ENCODE results near the gene HNRNPA3.

GRCh38 chr2:177260379-177260778 is 47.8 kb downstream of the HNRNPA3 start:
- TF ChIP-seq CTCF (IDR thresholded peaks at IDR 0.05), result no peak
- no peak for TF ChIP-seq ZBTB33 (IDR thresholded peaks at IDR 0.05; ENCODE audit: borderline replicate concordance, low read depth)
- no peak for TF ChIP-seq RCOR1 (IDR thresholded peaks at IDR 0.05; ENCODE audit: low read length)
- no peak for TF ChIP-seq FOSL2 (IDR thresholded peaks at IDR 0.05; ENCODE audit: borderline replicate concordance, low read depth)
- TF ChIP-seq EZH2phosphoT487 (IDR thresholded peaks at IDR 0.05; ENCODE audit: borderline replicate concordance, low read depth), result no peak
- no peak for TF ChIP-seq RAD21 (IDR thresholded peaks at IDR 0.05; ENCODE audit: low read length)
